Raji (cell line): ENCODE results near the gene COA1.

Source experiments
- POLR2A ChIP-seq: IDR thresholded peaks from 2 replicates; pipeline ENCODE4 v1.6.1; 2011; ENCODE audit warnings: low read depth, low read length, control low read depth; ENCODE audit not compliant: insufficient read depth

COA1 gene

GRCh38 chr7:43700646-43701499 lies 28.4 kb downstream of the COA1 start:
- TF ChIP-seq POLR2A: no peak

- no peak for TF ChIP-seq POLR2A
Observed at GRCh38 chr7:43700059-43700501, 29.2 kb downstream of the COA1 start.

GRCh38 chr7:43698460-43699255 lies 30.7 kb downstream of the COA1 start:
- TF ChIP-seq POLR2A: no peak

GRCh38 chr7:43697690-43698089 lies 31.6 kb downstream of the COA1 start:
- no peak for TF ChIP-seq POLR2A

- TF ChIP-seq POLR2A: no peak
Observed at GRCh38 chr7:43695365-43695764, 34.0 kb downstream of the COA1 start.

GRCh38 chr7:43694399-43694748 lies 34.9 kb downstream of the COA1 start:
- TF ChIP-seq POLR2A: no peak

- no peak for TF ChIP-seq POLR2A
Observed at GRCh38 chr7:43693687-43694398, 35.5 kb downstream of the COA1 start.

- no peak for TF ChIP-seq POLR2A
Observed at GRCh38 chr7:43692582-43693373, 36.5 kb downstream of the COA1 start.

GRCh38 chr7:43691611-43692010 lies 37.7 kb downstream of the COA1 start:
- no peak for TF ChIP-seq POLR2A

- no peak for TF ChIP-seq POLR2A
Observed at GRCh38 chr7:43689115-43689514, 40.2 kb downstream of the COA1 start.

GRCh38 chr7:43686991-43687390 lies 42.3 kb downstream of the COA1 start:
- TF ChIP-seq POLR2A: no peak

- no peak for TF ChIP-seq POLR2A
Observed at GRCh38 chr7:43680736-43681135, 48.6 kb downstream of the COA1 start.

- TF ChIP-seq POLR2A: no peak
Observed at GRCh38 chr7:43679210-43680068, 49.9 kb downstream of the COA1 start.

GRCh38 chr7:43678315-43678714 lies 51.0 kb downstream of the COA1 start:
- TF ChIP-seq POLR2A: no peak
